ENCODE data around the gene C1QTNF8.

The C1QTNF8 gene

GRCh38 chr16:1129106-1129960, 33.3 kb upstream of the C1QTNF8 start:
- no peak overlapping the region for H3K4me3 ChIP-seq
- no peak overlapping the region for H3K27ac ChIP-seq

GRCh38 chr16:1127971-1128715, 32.1 kb upstream of the C1QTNF8 start:
- H3K4me3 ChIP-seq = no peak overlapping the region
- no peak overlapping the region for H3K27ac ChIP-seq

- no peak overlapping the region for H3K27ac ChIP-seq
- no peak overlapping the region for H3K4me3 ChIP-seq
Observed at GRCh38 chr16:1127101-1127500, 31.1 kb upstream of the C1QTNF8 start.

GRCh38 chr16:1126586-1126985, 30.5 kb upstream of the C1QTNF8 start:
- no peak overlapping the region for H3K4me3 ChIP-seq
- H3K27ac ChIP-seq = no peak overlapping the region

- H3K27ac ChIP-seq = no peak overlapping the region
- no peak overlapping the region for H3K4me3 ChIP-seq
Observed at GRCh38 chr16:1126044-1126443, 30.0 kb upstream of the C1QTNF8 start.

GRCh38 chr16:1125471-1125870, 29.4 kb upstream of the C1QTNF8 start:
- H3K27ac ChIP-seq = no peak overlapping the region
- no peak overlapping the region for H3K4me3 ChIP-seq

- H3K4me3 ChIP-seq = no peak overlapping the region
Observed at GRCh38 chr16:1124795-1125194, 28.8 kb upstream of the C1QTNF8 start.

GRCh38 chr16:1124291-1124690, 28.2 kb upstream of the C1QTNF8 start:
- H3K4me3 ChIP-seq = no peak overlapping the region
- no peak overlapping the region for H3K27ac ChIP-seq

More at GRCh38 chr16:1124795-1125194, 28.8 kb upstream of the C1QTNF8 start:
- no peak overlapping the region for H3K27ac ChIP-seq

- no peak overlapping the region for H3K4me3 ChIP-seq
- no peak overlapping the region for H3K27ac ChIP-seq
Observed at GRCh38 chr16:1123525-1124230, 27.6 kb upstream of the C1QTNF8 start.

- H3K27ac ChIP-seq = no peak overlapping the region
- no peak overlapping the region for H3K4me3 ChIP-seq
Observed at GRCh38 chr16:1122398-1122765, 26.3 kb upstream of the C1QTNF8 start.

- Histone ChIP-seq H3K27ac (no peak overlapping the region), H3K4me3 (no peak overlapping the region)
Observed at GRCh38 chr16:1121601-1122397, 25.8 kb upstream of the C1QTNF8 start.

GRCh38 chr16:1121009-1121408, 25.0 kb upstream of the C1QTNF8 start:
- no peak overlapping the region for H3K4me3 ChIP-seq

GRCh38 chr16:1120577-1120941, 24.5 kb upstream of the C1QTNF8 start:
- Histone ChIP-seq H3K4me3 (no peak overlapping the region), H3K27ac (no peak overlapping the region)

More at GRCh38 chr16:1121009-1121408, 25.0 kb upstream of the C1QTNF8 start:
- no peak overlapping the region for H3K27ac ChIP-seq

GRCh38 chr16:1119766-1120576, 23.9 kb upstream of the C1QTNF8 start:
- Histone ChIP-seq H3K27ac (no peak overlapping the region), H3K4me3 (no peak overlapping the region)

GRCh38 chr16:1119129-1119528, 23.1 kb upstream of the C1QTNF8 start:
- no peak overlapping the region for H3K27ac ChIP-seq
- no peak overlapping the region for H3K4me3 ChIP-seq

GRCh38 chr16:1117926-1118325, 21.9 kb upstream of the C1QTNF8 start:
- Histone ChIP-seq H3K27ac (no peak overlapping the region), H3K4me3 (no peak overlapping the region)

GRCh38 chr16:1117176-1117900, 21.3 kb upstream of the C1QTNF8 start:
- Histone ChIP-seq H3K27ac (no peak overlapping the region), H3K4me3 (no peak overlapping the region)

GRCh38 chr16:1116693-1117077, 20.6 kb upstream of the C1QTNF8 start:
- Histone ChIP-seq H3K4me3 (no peak overlapping the region), H3K27ac (no peak overlapping the region)
